Epidermal melanocyte (primary cell): ENCODE measurements around the gene MIPOL1.
"Not testable (repeated sequence)": the region's sequence is repeated elsewhere in the genome, so short reads cannot be mapped to it uniquely, and the experiment has no call there.

Source experiments
- DNase-seq: peaks from one replicate; pipeline ENCODE4 v3.0.0; 2011; ENCODE audit warnings: low spot score; ENCODE audit not compliant: insufficient read length

Gene MIPOL1

GRCh38 chr14:37384870-37385596 is 187.3 kb downstream of the MIPOL1 start:
- no peak for DNase-seq

- DNase-seq: not testable (repeated sequence)
These were observed 199.6 kb downstream of the MIPOL1 start for GRCh38 chr14:37397157-37397940.

- no peak for DNase-seq
These were observed 200.1 kb downstream of the MIPOL1 start for GRCh38 chr14:37397941-37398215.

- no peak for DNase-seq
These were observed 201.8 kb downstream of the MIPOL1 start for GRCh38 chr14:37399517-37399916.

GRCh38 chr14:37401093-37401492 is 203.4 kb downstream of the MIPOL1 start:
- DNase-seq: no peak

GRCh38 chr14:37403626-37404025 is 205.9 kb downstream of the MIPOL1 start:
- no peak for DNase-seq

GRCh38 chr14:37406095-37406494 is 208.4 kb downstream of the MIPOL1 start:
- no peak for DNase-seq

- no peak for DNase-seq
These were observed 213.5 kb downstream of the MIPOL1 start for GRCh38 chr14:37411079-37411735.

- DNase-seq: no peak
These were observed 215.3 kb downstream of the MIPOL1 start for GRCh38 chr14:37413050-37413449.

- DNase-seq: no peak
These were observed 215.8 kb downstream of the MIPOL1 start for GRCh38 chr14:37413504-37414003.

- DNase-seq: no peak
These were observed 218.5 kb downstream of the MIPOL1 start for GRCh38 chr14:37416264-37416663.

GRCh38 chr14:37417151-37417550 is 219.4 kb downstream of the MIPOL1 start:
- no peak for DNase-seq

GRCh38 chr14:37417833-37418232 is 220.1 kb downstream of the MIPOL1 start:
- DNase-seq: no peak

GRCh38 chr14:37420622-37421021 is 222.9 kb downstream of the MIPOL1 start:
- no peak for DNase-seq

- DNase-seq: no peak
These were observed 224.6 kb downstream of the MIPOL1 start for GRCh38 chr14:37422319-37422718.

GRCh38 chr14:37422748-37423147 is 225.0 kb downstream of the MIPOL1 start:
- DNase-seq: no peak

GRCh38 chr14:37428954-37429353 is 231.2 kb downstream of the MIPOL1 start:
- DNase-seq: no peak

GRCh38 chr14:37429618-37430017 is 231.9 kb downstream of the MIPOL1 start:
- no peak for DNase-seq

- DNase-seq: no peak
These were observed 237.1 kb downstream of the MIPOL1 start for GRCh38 chr14:37434867-37435266.

GRCh38 chr14:37436519-37436918 is 238.8 kb downstream of the MIPOL1 start:
- DNase-seq: no peak

GRCh38 chr14:37437490-37437889 is 239.8 kb downstream of the MIPOL1 start:
- no peak for DNase-seq

GRCh38 chr14:37438444-37438843 is 240.7 kb downstream of the MIPOL1 start:
- DNase-seq: no peak
